SH-SY5Y (cell line): ENCODE data around the gene PRTN3.

ENCODE experiments used
- GATA2 ChIP-seq: IDR thresholded peaks from 2 replicates; pipeline ENCODE4 v1.6.1; 2011; ENCODE audit warnings: mild to moderate bottlenecking, low read depth, low read length
- GATA3 ChIP-seq: IDR thresholded peaks from 2 replicates; pipeline ENCODE4 v1.6.1; 2011; ENCODE audit warnings: low read depth, mild to moderate bottlenecking, low read length, moderate library complexity

- TF ChIP-seq GATA2 = no peak
- no peak for TF ChIP-seq GATA3
Measured at GRCh38 chr19:863315-863620, 22.5 kb downstream of the PRTN3 start.
